H1 (cell line): ENCODE results near the gene IRAK3. TPM values are rescaled to one million over a fixed set of nuclear protein-coding genes. Genes with fewer than 3 reads are reported as not detected.

Source experiments
- CHD1 ChIP-seq: IDR thresholded peaks from 2 replicates; pipeline ENCODE4 v1.6.1; 2012; ENCODE audit warnings: low read depth, low read length, improper control_type of control experiment
- KDM4A ChIP-seq: IDR thresholded peaks from one replicate; pipeline ENCODE4 v1.7.1; 2012; ENCODE audit warnings: low read depth, mild to moderate bottlenecking, moderate library complexity, low read length, inconsistent platforms; ENCODE audit not compliant: severe bottlenecking
- KDM5A ChIP-seq: fragments of 200-600 bp; IDR thresholded peaks from 2 replicates; pipeline ENCODE4 v1.7.1; 2012; ENCODE audit warnings: mild to moderate bottlenecking, low read length, inconsistent platforms, mixed read lengths
- POLR2A ChIP-seq, 2 experiments: IDR thresholded peaks; 1 replicate in 1 of 2; 2 replicates in 1 of 2; pipeline ENCODE4 v1.6.1; 2011; ENCODE audit warnings: low read depth in 2 of 2, low read length in 2 of 2, mild to moderate bottlenecking in 2 of 2; ENCODE audit errors: control extremely low read depth in 1 of 2
- SIN3A ChIP-seq, 2 experiments: IDR thresholded peaks in 1 of 2; conservative IDR thresholded peaks in 1 of 2; 2 replicates each; pipeline ENCODE4 v1.6.1; 2011 to 2012; ENCODE audit warnings: low read length in 2 of 2, improper control_type of control experiment in 1 of 2, low read depth in 1 of 2, mild to moderate bottlenecking in 1 of 2
- TBP ChIP-seq: IDR thresholded peaks from 2 replicates; pipeline ENCODE4 v1.6.1; 2011; ENCODE audit warnings: low read depth, low read length, improper control_type of control experiment
- TCF12 ChIP-seq: IDR thresholded peaks from 2 replicates; pipeline ENCODE4 v1.6.1; 2011; ENCODE audit warnings: low read depth, mild to moderate bottlenecking, low read length
- polyA plus RNA-seq, 7 experiments: library from polyadenylated mRNA; depleted of rRNA in 3 of 7; stranded (reverse) in 5 of 7; unstranded in 2 of 7; fragments of >200 nt in 5 of 7; fragments of 200-250 nt in 2 of 7; gene quantifications; 1 replicate in 5 of 7; 2 replicates in 1 of 7; 4 replicates in 1 of 7; pipeline versions ENCODE4 v1.2.1 to v1.2.3, GENCODE V29; 2011 to 2013; ENCODE audit warnings: missing spikeins in 2 of 7, mixed read lengths in 2 of 7
- total RNA-seq: library from RNA; stranded (reverse); fragmentation: NEBNext Ultra II Directional; extraction: Animal tissue kit (Norgen Biotek cat#: 25700); gene quantifications from 2 replicates; pipeline ENCODE4 v1.2.1, GENCODE V29; 2021

Gene IRAK3
- total and polyA plus RNA-seq, 2 of the 8 experiments (the other 6 are each of a cell fraction or from before 2014, with no cell fraction given) = 0.51 to 2.2 TPM

- TF ChIP-seq KDM4A (no peak), POLR2A (IDR thresholded peaks at IDR 0.05; ENCODE audit: control extremely low read depth in 1 of 2, low read depth in 2 of 2, low read length in 2 of 2) (no peak), KDM5A (no peak), SIN3A (conservative IDR thresholded peaks at IDR 0.05 in 1 of 2, IDR thresholded peaks at IDR 0.05 in 1 of 2; ENCODE audit: low read depth in 1 of 2, low read length in 2 of 2) (no peak), TBP (no peak), TCF12 (no peak), CHD1 (no peak)
These were observed 12.7 kb upstream of the IRAK3 start (continued) for GRCh38 chr12:66176105-66176900.
